Endothelial cell (in vitro differentiated cells): ENCODE measurements around the gene ABI3BP. TPM values are rescaled to one million over a fixed set of nuclear protein-coding genes. Genes with fewer than 3 reads are reported as not detected.

ENCODE experiments used
- DNase-seq: peaks from one replicate; pipeline ENCODE4 v3.0.0; 2021; ENCODE audit warnings: low spot score
- H3K27ac Mint-ChIP-seq: one replicate; pipeline ENCODE4 v1.8.0; 2021; ENCODE audit warnings: mixed read lengths, inconsistent platforms; ENCODE audit not compliant: unreplicated experiment
- H3K27me3 Mint-ChIP-seq: one replicate; pipeline ENCODE4 v1.8.0; 2021; ENCODE audit warnings: mild to moderate bottlenecking, moderate library complexity, mixed read lengths, inconsistent platforms; ENCODE audit not compliant: unreplicated experiment
- H3K36me3 Mint-ChIP-seq: one replicate; pipeline ENCODE4 v1.8.0; 2021; ENCODE audit warnings: mild to moderate bottlenecking, low read depth, mixed read lengths, inconsistent platforms; ENCODE audit not compliant: unreplicated experiment
- H3K4me1 Mint-ChIP-seq: one replicate; pipeline ENCODE4 v1.8.0; 2021; ENCODE audit warnings: mild to moderate bottlenecking, mixed read lengths, inconsistent platforms; ENCODE audit not compliant: unreplicated experiment
- H3K4me3 Mint-ChIP-seq: one replicate; pipeline ENCODE4 v1.8.0; 2021; ENCODE audit warnings: mild to moderate bottlenecking, mixed read lengths, inconsistent platforms; ENCODE audit not compliant: unreplicated experiment
- H3K9me3 Mint-ChIP-seq: one replicate; pipeline ENCODE4 v1.8.0; 2021; ENCODE audit warnings: mixed read lengths, inconsistent platforms; ENCODE audit not compliant: unreplicated experiment
- total RNA-seq: library from RNA; stranded (reverse); fragmentation: NEBNext Ultra II Directional; extraction: Animal tissue kit (Norgen Biotek cat#: 25700); gene quantifications from one replicate; pipeline ENCODE4 v1.2.1, GENCODE V29; 2021; ENCODE audit not compliant: unreplicated experiment
- TF ChIP-seq, protein P1 (sequence below): fragments of 200-600 bp; sonication (generic); IDR thresholded peaks from one replicate; pipeline ENCODE4 v1.5.0; 2021; ENCODE audit warnings: antibody characterized with exemption; ENCODE audit not compliant: unreplicated experiment

ABI3BP gene
- total RNA-seq, 1 donor from 2014 or later = 0.26 TPM

GRCh38 chr3:100803711-100804110 lies 189.5 kb downstream of the ABI3BP start:
- Mint-ChIP-seq H3K4me3 (no peak overlapping the region), H3K27ac (no peak overlapping the region), H3K9me3 (no peaks in the 10 kb centered on the region), H3K4me1 (peaks cover 6% of the 10 kb centered on the region), H3K36me3 (no peaks in the 10 kb centered on the region), H3K27me3 (peaks cover 2% of the 10 kb centered on the region)
- no peak for DNase-seq
- TF ChIP-seq, protein P1, sequence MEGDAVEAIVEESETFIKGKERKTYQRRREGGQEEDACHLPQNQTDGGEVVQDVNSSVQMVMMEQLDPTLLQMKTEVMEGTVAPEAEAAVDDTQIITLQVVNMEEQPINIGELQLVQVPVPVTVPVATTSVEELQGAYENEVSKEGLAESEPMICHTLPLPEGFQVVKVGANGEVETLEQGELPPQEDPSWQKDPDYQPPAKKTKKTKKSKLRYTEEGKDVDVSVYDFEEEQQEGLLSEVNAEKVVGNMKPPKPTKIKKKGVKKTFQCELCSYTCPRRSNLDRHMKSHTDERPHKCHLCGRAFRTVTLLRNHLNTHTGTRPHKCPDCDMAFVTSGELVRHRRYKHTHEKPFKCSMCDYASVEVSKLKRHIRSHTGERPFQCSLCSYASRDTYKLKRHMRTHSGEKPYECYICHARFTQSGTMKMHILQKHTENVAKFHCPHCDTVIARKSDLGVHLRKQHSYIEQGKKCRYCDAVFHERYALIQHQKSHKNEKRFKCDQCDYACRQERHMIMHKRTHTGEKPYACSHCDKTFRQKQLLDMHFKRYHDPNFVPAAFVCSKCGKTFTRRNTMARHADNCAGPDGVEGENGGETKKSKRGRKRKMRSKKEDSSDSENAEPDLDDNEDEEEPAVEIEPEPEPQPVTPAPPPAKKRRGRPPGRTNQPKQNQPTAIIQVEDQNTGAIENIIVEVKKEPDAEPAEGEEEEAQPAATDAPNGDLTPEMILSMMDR = no peak

- Mint-ChIP-seq H3K27me3 (peaks cover 2% of the 10 kb centered on the region), H3K9me3 (no peaks in the 10 kb centered on the region), H3K4me1 (peaks cover 6% of the 10 kb centered on the region), H3K36me3 (no peaks in the 10 kb centered on the region), H3K4me3 (no peak overlapping the region), H3K27ac (no peak overlapping the region)
- DNase-seq = no peak
- TF ChIP-seq, protein P1 = no peak
Measured at GRCh38 chr3:100802126-100802525, 191.1 kb downstream of the ABI3BP start.

- peaks cover 2% of the 10 kb centered on the region for H3K27me3 Mint-ChIP-seq
- no peak overlapping the region for H3K4me3 Mint-ChIP-seq
- DNase-seq = no peak
- no peaks in the 10 kb centered on the region for H3K9me3 Mint-ChIP-seq
- peaks cover 6% of the 10 kb centered on the region for H3K4me1 Mint-ChIP-seq
- H3K27ac Mint-ChIP-seq = no peak overlapping the region
- TF ChIP-seq, protein P1 = no peak
- no peaks in the 10 kb centered on the region for H3K36me3 Mint-ChIP-seq
Measured at GRCh38 chr3:100798012-100798411, 195.2 kb downstream of the ABI3BP start.

GRCh38 chr3:100796556-100796955 lies 196.7 kb downstream of the ABI3BP start:
- H3K36me3 Mint-ChIP-seq = no peaks in the 10 kb centered on the region
- H3K27me3 Mint-ChIP-seq = peaks cover 2% of the 10 kb centered on the region
- TF ChIP-seq, protein P1 = no peak
- H3K4me3 Mint-ChIP-seq = no peak overlapping the region
- H3K27ac Mint-ChIP-seq = no peak overlapping the region
- no peaks in the 10 kb centered on the region for H3K9me3 Mint-ChIP-seq
- H3K4me1 Mint-ChIP-seq = peaks cover 6% of the 10 kb centered on the region
- no peak for DNase-seq

DNA sequence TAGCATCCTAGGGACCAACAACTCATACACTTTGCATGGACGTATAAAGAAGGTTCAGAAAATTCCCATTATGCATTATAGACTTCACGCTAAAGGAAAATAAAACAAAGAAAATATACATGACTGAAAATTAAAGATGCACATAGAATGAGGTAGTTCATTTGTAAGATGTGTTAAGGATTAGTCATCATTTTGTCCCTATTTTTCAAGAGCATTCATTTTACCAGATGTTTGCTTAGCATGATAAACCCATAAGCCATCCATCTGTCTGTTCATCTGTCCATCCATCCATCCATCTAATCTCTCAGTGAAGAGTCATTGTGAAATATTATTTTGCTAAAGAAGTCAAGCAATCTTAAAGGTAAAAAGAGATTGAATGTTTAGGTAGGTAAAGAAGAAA lies 203.6 kb downstream of the ABI3BP start:
- no peaks in the 10 kb centered on the region for H3K27me3 Mint-ChIP-seq
- no peak for DNase-seq
- H3K4me3 Mint-ChIP-seq = no peak overlapping the region
- no peaks in the 10 kb centered on the region for H3K9me3 Mint-ChIP-seq
- no peak overlapping the region for H3K27ac Mint-ChIP-seq
- TF ChIP-seq, protein P1 = no peak
- no peaks in the 10 kb centered on the region for H3K4me1 Mint-ChIP-seq
- H3K36me3 Mint-ChIP-seq = no peaks in the 10 kb centered on the region
